ENCODE data around the gene TAF4. TPM values are rescaled to one million over a fixed set of nuclear protein-coding genes. Genes with fewer than 3 reads are reported as not detected.

The TAF4 gene
- total RNA-seq, 4 donors from 2014 or later, result 8.0 to 24.9 (median 13.9) TPM

DNA sequence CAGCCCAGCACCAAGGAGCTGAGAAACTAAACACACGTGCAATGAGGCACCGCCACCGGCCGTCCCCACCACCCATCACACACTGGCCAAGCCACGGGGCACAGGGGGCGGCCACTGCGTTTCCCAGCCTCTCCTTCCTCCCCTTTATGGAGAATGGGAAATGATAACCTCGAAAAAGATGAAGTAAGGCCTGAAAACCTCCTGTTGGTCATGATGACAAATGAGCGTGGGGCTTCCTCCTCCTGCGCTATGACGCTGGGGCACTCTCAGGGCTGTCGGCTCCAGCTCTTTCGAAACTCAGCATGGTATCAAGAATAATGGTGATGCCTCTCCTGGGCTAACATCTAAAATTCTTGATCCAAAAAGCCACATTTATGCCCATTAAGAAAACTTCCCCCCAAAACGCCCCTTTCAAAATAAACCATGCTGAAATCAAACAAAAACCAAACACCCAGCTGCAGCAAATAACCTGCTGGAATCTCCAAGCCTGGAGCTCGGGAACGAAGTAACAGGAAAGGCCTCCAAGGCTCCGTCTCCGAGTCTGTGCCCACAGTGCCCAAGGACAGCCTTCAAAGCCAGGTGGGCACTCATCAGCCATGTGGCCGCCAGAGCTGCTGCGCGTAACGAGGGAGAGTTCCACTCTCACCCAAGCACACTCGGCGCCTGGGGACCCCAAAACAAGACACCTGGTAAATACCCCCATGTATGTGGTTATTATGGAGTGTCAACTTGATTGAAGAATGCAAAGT lies 50.0 kb downstream of the TAF4 start:
- intact Hi-C loops (cut with DNase I; ENCODE audit: low total_unique reads) (no loop called here), in situ Hi-C loops (cut with MboI; ENCODE audit: low sequenced_read_pairs in 4 of 4) (loop anchor here in 2 of 4 donors (25.0 kb wide), 2 partner anchors 122 to 372 kb away; partner anchors contain the start of genes PSMA7 (in 2 of the 2), SS18L1 (in 2 of the 2) and RPS21 (in 1 of the 2))
- no peak overlapping the region for H3K4me3 ChIP-seq
- no peak for DNase-seq
- peaks cover 0 to 18% of the 10 kb centered on the region in 2 donors for H3K36me3 ChIP-seq
- no peaks in the 10 kb centered on the region for H3K9me3 ChIP-seq
- no peak for TF ChIP-seq CTCF (IDR thresholded peaks at IDR 0.05 in 4 of 5, conservative IDR thresholded peaks at IDR 0.05 in 1 of 5)
- no peak for TF ChIP-seq POLR2A (IDR thresholded peaks at IDR 0.05)
- H3K4me1 ChIP-seq, result peaks cover 23 to 25% of the 10 kb centered on the region in 2 donors
- H3K27me3 ChIP-seq, result no peaks in the 10 kb centered on the region
- ATAC-seq, result no peak
- H3K27ac ChIP-seq, result no peak overlapping the region

DNA sequence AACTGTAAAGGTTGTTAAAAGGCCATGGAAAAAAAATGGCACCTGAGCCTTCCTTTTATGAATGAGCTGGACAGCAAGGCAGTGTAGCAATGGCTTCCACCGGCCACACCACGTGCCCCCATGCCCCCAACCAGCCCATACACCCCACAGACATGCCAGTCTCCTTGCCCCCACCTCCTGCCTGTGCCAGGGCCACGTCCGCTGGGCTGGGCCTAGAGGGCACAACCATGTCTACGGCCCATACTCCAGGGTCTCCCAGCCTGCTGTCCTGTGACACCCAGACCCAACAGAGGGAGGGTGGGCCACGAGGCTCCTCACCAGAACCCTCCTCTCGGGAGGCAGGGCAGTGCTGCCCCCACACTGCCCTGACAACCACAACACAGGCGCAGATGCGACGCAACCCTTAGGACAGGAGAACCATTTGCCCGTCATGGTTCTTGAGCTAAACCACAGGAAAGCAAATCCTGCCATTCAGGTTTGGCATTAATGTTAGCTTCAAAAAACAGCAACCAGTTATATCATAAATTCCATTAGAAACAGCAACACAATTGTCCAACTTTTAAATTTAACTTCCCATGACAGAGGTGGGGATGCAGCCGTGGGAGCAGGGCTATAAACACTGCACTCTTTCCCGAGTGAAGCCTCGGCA lies 50.7 kb downstream of the TAF4 start:
- Histone ChIP-seq H3K4me3 (no peak overlapping the region), H3K4me1 (peaks cover 18% of the 10 kb centered on the region in 2 donors), H3K27me3 (no peaks in the 10 kb centered on the region), H3K9me3 (no peaks in the 10 kb centered on the region), H3K27ac (no peak overlapping the region), H3K36me3 (peaks cover 0 to 20% of the 10 kb centered on the region in 2 donors)
- DNase-seq (no peak), ATAC-seq (no peak)
- intact Hi-C loops (cut with DNase I; ENCODE audit: low total_unique reads) (no loop called here), in situ Hi-C loops (cut with MboI; ENCODE audit: low sequenced_read_pairs in 4 of 4) (loop anchor here in 2 of 4 donors (25.0 kb wide), 2 partner anchors 122 to 372 kb away; partner anchors contain the start of genes PSMA7 (in 2 of the 2), SS18L1 (in 2 of the 2) and RPS21 (in 1 of the 2))
- TF ChIP-seq CTCF (IDR thresholded peaks at IDR 0.05 in 4 of 5, conservative IDR thresholded peaks at IDR 0.05 in 1 of 5), result no peak
- no peak for TF ChIP-seq POLR2A (IDR thresholded peaks at IDR 0.05)

- no peak for TF ChIP-seq CTCF (IDR thresholded peaks at IDR 0.05 in 4 of 5, conservative IDR thresholded peaks at IDR 0.05 in 1 of 5)
- no peak for TF ChIP-seq POLR2A (IDR thresholded peaks at IDR 0.05)
- H3K4me3 ChIP-seq, result no peak overlapping the region
- H3K9me3 ChIP-seq, result no peaks in the 10 kb centered on the region
- H3K4me1 ChIP-seq, result peaks cover 12 to 13% of the 10 kb centered on the region in 2 donors
- no peak for ATAC-seq
- no peak overlapping the region for H3K27ac ChIP-seq
- in situ Hi-C loops (cut with MboI; ENCODE audit: low sequenced_read_pairs in 4 of 4) (loop anchor here in 2 of 4 donors (25.0 kb wide), 2 partner anchors 123 to 373 kb away; partner anchors contain the start of genes PSMA7 (in 2 of the 2), SS18L1 (in 2 of the 2) and RPS21 (in 1 of the 2)), intact Hi-C loops (cut with DNase I; ENCODE audit: low total_unique reads) (no loop called here)
- peaks cover 0 to 26% of the 10 kb centered on the region in 2 donors for H3K36me3 ChIP-seq
- H3K27me3 ChIP-seq, result no peaks in the 10 kb centered on the region
- no peak for DNase-seq
These were observed 51.2 kb downstream of the TAF4 start for GRCh38 chr20:62014488-62014775.

DNA sequence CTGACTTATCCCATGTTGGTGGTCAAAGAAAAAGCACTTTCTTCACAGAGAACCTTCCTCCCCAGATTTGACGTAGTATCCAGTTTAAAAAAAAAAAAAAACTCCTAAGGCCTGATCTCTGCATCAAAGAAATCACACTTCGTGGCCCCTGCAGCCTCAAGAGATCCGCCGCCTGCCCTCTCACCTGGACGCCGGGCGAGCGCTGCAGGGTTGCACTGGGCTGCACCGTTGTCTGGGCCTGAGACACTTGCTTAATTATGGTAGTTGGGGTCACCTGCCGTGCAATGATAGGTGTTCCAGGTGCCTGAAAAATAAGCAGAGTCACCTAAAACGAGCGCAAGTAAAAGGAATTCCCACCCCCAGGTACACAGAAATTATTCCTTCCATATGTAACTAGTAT lies 53.0 kb downstream of the TAF4 start:
- DNase-seq (no peak), ATAC-seq (no peak)
- Histone ChIP-seq H3K9me3 (no peaks in the 10 kb centered on the region), H3K27me3 (no peaks in the 10 kb centered on the region), H3K4me3 (no peak overlapping the region), H3K4me1 (peaks cover 0 to 5% of the 10 kb centered on the region in 2 donors), H3K36me3 (peaks cover 0 to 44% of the 10 kb centered on the region in 2 donors), H3K27ac (no peak overlapping the region)
- intact Hi-C loops (cut with DNase I; ENCODE audit: low total_unique reads) (no loop called here), in situ Hi-C loops (cut with MboI; ENCODE audit: low sequenced_read_pairs in 4 of 4) (loop anchor here in 2 of 4 donors (25.0 kb wide), 2 partner anchors 125 to 375 kb away; partner anchors contain the start of genes PSMA7 (in 2 of the 2), SS18L1 (in 2 of the 2) and RPS21 (in 1 of the 2))
- TF ChIP-seq POLR2A (IDR thresholded peaks at IDR 0.05) (no peak), CTCF (IDR thresholded peaks at IDR 0.05 in 4 of 5, conservative IDR thresholded peaks at IDR 0.05 in 1 of 5) (no peak)

Measured in gastrocnemius medialis (tissue), 4 donors.